ENCODE measurements around the gene CFAP20DC.
"Not testable (repeated sequence)": the region's sequence is repeated elsewhere in the genome, so short reads cannot be mapped to it uniquely, and the experiment has no call there.

Gene CFAP20DC

DNA sequence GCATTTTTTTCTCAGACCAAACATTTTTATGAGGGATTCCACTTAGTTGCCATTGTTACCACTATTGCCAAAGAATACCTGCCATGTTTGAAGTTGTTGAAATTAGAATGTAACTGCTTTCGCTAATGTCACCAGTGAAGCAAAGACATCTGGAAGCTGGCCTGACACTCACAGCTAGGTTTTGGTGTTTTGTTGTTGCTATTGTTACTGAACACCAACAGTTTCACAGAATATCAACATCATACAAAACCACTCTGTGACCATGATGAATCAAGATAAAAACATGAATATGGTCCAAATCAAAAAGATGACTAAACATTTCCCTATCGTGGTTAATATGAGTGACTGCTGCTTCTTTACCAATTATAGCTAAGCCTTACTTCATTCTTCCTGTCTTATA lies 6.9 kb upstream of the CFAP20DC start:
- H4K20me1 ChIP-seq (ENCODE audit: insufficient read depth, low read length), result no peaks in the 10 kb centered on the region
- H2AFZ ChIP-seq (ENCODE audit: low read length), result no peak overlapping the region
- H3K9ac ChIP-seq (ENCODE audit: low read length), result no peak overlapping the region
- no peak overlapping the region for H3K4me3 ChIP-seq (ENCODE audit: low read length)
- DNase-seq, result no peak
- H3K27ac ChIP-seq (ENCODE audit: low read length), result no peak overlapping the region
- no peaks in the 10 kb centered on the region for H3F3A ChIP-seq (ENCODE audit: insufficient read depth, low read length)
- H3K36me3 ChIP-seq (replicated peaks; ENCODE audit: insufficient read depth, low read length), result no peaks in the 10 kb centered on the region
- no peak overlapping the region for H3K4me2 ChIP-seq (ENCODE audit: low read depth, low read length)
- no peak for TF ChIP-seq EZH2phosphoT487 (IDR thresholded peaks at IDR 0.05; ENCODE audit: low read length)
- TF ChIP-seq, protein P1, sequence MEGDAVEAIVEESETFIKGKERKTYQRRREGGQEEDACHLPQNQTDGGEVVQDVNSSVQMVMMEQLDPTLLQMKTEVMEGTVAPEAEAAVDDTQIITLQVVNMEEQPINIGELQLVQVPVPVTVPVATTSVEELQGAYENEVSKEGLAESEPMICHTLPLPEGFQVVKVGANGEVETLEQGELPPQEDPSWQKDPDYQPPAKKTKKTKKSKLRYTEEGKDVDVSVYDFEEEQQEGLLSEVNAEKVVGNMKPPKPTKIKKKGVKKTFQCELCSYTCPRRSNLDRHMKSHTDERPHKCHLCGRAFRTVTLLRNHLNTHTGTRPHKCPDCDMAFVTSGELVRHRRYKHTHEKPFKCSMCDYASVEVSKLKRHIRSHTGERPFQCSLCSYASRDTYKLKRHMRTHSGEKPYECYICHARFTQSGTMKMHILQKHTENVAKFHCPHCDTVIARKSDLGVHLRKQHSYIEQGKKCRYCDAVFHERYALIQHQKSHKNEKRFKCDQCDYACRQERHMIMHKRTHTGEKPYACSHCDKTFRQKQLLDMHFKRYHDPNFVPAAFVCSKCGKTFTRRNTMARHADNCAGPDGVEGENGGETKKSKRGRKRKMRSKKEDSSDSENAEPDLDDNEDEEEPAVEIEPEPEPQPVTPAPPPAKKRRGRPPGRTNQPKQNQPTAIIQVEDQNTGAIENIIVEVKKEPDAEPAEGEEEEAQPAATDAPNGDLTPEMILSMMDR (IDR thresholded peaks at IDR 0.05; ENCODE audit: low read length), result no peak
- TF ChIP-seq EZH2 (optimal IDR thresholded peaks at IDR 0.05; ENCODE audit: low read depth, low read length), result no peak
- no peaks in the 10 kb centered on the region for H3K9me2 ChIP-seq (replicated peaks; ENCODE audit: insufficient read depth, low read length)
- no peaks in the 10 kb centered on the region for H3K27me3 ChIP-seq (replicated peaks; ENCODE audit: insufficient read depth, low read length)
- no peaks in the 10 kb centered on the region for H3K4me1 ChIP-seq (ENCODE audit: low read length)
- no peaks in the 10 kb centered on the region for H3K9me3 ChIP-seq (replicated peaks; ENCODE audit: insufficient read depth, low read length)
- H3K79me2 ChIP-seq (ENCODE audit: low read length), result no peaks in the 10 kb centered on the region

DNA sequence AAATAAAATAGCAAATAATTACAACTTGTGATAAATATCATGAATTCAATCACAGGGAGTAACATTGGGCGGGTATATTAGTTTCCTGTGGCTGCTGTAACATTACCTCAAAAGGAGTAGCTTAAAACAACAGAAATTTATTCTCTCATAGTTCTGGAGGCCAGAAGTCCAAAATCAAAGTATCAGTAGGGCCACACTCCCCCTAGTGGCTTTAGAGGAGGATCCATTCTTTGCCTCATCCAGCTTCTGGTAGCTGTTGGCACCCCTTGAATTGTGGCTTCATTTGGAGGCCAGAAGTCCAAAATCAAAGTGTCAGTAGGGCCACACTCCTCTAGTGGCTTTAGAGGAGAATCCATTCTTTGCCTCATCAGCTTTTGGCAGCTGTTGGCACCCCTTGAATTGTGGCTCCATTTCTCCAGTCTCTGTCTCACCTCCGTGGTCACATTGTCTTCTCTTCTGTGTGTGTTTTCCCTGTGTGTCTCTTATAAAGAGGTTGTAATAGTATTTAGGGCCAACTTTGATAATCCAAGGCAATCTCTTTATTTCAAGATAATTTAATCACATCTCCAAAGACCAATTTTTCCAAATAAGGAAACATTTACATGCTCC lies 3.1 kb upstream of the CFAP20DC start:
- Histone ChIP-seq H3K9me2 (replicated peaks; ENCODE audit: insufficient read depth, low read length) (no peaks in the 10 kb centered on the region), H3K79me2 (ENCODE audit: low read length) (no peaks in the 10 kb centered on the region), H2AFZ (ENCODE audit: low read length) (no peak overlapping the region), H3K4me3 (ENCODE audit: low read length) (no peak overlapping the region), H3K36me3 (replicated peaks; ENCODE audit: insufficient read depth, low read length) (no peaks in the 10 kb centered on the region), H3F3A (ENCODE audit: insufficient read depth, low read length) (no peaks in the 10 kb centered on the region), H3K4me2 (ENCODE audit: low read depth, low read length) (no peak overlapping the region), H4K20me1 (ENCODE audit: insufficient read depth, low read length) (no peaks in the 10 kb centered on the region), H3K9me3 (replicated peaks; ENCODE audit: insufficient read depth, low read length) (no peaks in the 10 kb centered on the region), H3K9ac (ENCODE audit: low read length) (no peak overlapping the region), H3K4me1 (ENCODE audit: low read length) (no peaks in the 10 kb centered on the region; the same call in 1 of the 2 replicates), H3K27me3 (replicated peaks; ENCODE audit: insufficient read depth, low read length) (no peaks in the 10 kb centered on the region), H3K27ac (ENCODE audit: low read length) (no peak overlapping the region)
- TF ChIP-seq EZH2 (optimal IDR thresholded peaks at IDR 0.05; ENCODE audit: low read depth, low read length), result no peak
- TF ChIP-seq, protein P1 (IDR thresholded peaks at IDR 0.05; ENCODE audit: low read length), result peak; percentile 60
- DNase-seq, result peak; percentile 59

DNA sequence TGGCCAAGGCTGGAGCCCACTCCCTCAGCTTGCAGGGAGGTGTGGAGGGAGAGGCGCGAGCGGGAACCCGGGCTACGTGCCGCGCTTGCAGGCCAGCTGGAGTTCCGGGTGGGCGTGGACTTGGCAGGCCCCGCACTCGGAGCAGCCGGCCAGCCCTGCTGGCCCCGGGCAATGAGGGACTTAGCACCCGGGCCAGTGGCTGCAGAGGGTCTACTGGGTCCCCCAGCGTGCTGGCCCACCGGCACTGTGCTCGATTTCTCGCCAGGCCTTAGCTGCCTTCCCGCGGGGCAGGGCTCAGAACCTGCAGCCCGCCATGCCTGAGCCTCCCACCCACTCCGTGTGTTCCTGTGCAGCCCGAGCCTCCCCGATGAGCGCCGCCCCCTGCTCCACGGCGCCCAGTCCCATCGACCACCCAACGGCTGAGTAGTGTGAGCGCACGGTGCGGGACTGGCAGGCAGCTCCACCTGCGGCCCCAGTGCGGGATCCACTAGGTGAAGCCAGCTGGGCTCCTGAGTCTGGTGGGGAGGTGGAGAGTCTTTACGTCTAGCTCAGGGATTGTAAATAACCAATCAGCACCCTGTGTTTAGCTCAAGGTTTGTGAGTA lies 1.1 kb upstream of the CFAP20DC start:
- not testable (repeated sequence) for H3K4me3 ChIP-seq (ENCODE audit: low read length); H3F3A ChIP-seq (ENCODE audit: insufficient read depth, low read length); H3K4me1 ChIP-seq (ENCODE audit: low read length); H2AFZ ChIP-seq (ENCODE audit: low read length); H4K20me1 ChIP-seq (ENCODE audit: insufficient read depth, low read length); H3K36me3 ChIP-seq (replicated peaks; ENCODE audit: insufficient read depth, low read length); H3K4me2 ChIP-seq (ENCODE audit: low read depth, low read length); H3K27me3 ChIP-seq (replicated peaks; ENCODE audit: insufficient read depth, low read length); H3K79me2 ChIP-seq (ENCODE audit: low read length); H3K9ac ChIP-seq (ENCODE audit: low read length); DNase-seq; H3K9me2 ChIP-seq (replicated peaks; ENCODE audit: insufficient read depth, low read length); H3K27ac ChIP-seq (ENCODE audit: low read length); H3K9me3 ChIP-seq (replicated peaks; ENCODE audit: insufficient read depth, low read length)

DNA sequence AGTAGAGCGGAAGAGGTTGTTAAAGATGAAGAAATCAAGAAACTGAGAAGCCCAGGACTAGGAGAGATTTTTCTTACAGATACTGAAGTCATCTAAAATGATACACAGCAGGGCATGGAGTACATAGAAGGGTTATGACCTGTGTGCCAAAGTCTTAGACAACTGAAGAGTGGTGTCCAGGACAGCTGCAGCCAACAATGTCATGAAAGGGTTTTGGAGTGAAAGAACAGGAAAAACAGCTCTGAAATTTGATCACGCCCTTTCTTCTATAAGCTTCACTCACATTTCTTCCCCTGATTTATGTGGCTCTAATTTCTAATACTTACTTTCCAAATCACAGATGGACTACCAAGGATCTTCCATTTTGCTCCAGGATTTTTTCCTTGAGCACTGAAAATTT lies 3.0 kb downstream of the CFAP20DC start:
- Histone ChIP-seq H3K4me2 (ENCODE audit: low read depth, low read length) (no peak overlapping the region), H3K27me3 (replicated peaks; ENCODE audit: insufficient read depth, low read length) (no peaks in the 10 kb centered on the region), H3K9me2 (replicated peaks; ENCODE audit: insufficient read depth, low read length) (no peaks in the 10 kb centered on the region), H3K4me3 (ENCODE audit: low read length) (no peak overlapping the region), H3K4me1 (ENCODE audit: low read length) (no peaks in the 10 kb centered on the region; the same call in 1 of the 2 replicates), H2AFZ (ENCODE audit: low read length) (no peak overlapping the region), H3K79me2 (ENCODE audit: low read length) (no peaks in the 10 kb centered on the region), H3K27ac (ENCODE audit: low read length) (no peak overlapping the region), H4K20me1 (ENCODE audit: insufficient read depth, low read length) (no peaks in the 10 kb centered on the region), H3F3A (ENCODE audit: insufficient read depth, low read length) (no peaks in the 10 kb centered on the region), H3K9me3 (replicated peaks; ENCODE audit: insufficient read depth, low read length) (no peaks in the 10 kb centered on the region), H3K9ac (ENCODE audit: low read length) (no peak overlapping the region), H3K36me3 (replicated peaks; ENCODE audit: insufficient read depth, low read length) (no peaks in the 10 kb centered on the region)
- TF ChIP-seq EZH2phosphoT487 (IDR thresholded peaks at IDR 0.05; ENCODE audit: low read length) (no peak), EZH2 (optimal IDR thresholded peaks at IDR 0.05; ENCODE audit: low read depth, low read length) (no peak)
- TF ChIP-seq, protein P1 (IDR thresholded peaks at IDR 0.05; ENCODE audit: low read length), result no peak
- DNase-seq, result no peak
